BLaER1 (cell line): Measurements from ENCODE around the gene RCOR1.

ENCODE experiments used
- H3K27ac ChIP-seq: shearing (Covaris generic); formaldehyde crosslinking; 2 replicates; pipeline ENCODE4 v1.8.1; 2022
- H3K27me3 ChIP-seq: shearing (Covaris generic); formaldehyde crosslinking; 2 replicates; pipeline ENCODE4 v1.8.1; 2022
- H3K36me3 ChIP-seq: shearing (Covaris generic); formaldehyde crosslinking; 2 replicates; pipeline ENCODE4 v1.8.1; 2022
- H3K4me1 ChIP-seq: shearing (Covaris generic); formaldehyde crosslinking; 2 replicates; pipeline ENCODE4 v1.8.1; 2022
- H3K4me2 ChIP-seq: shearing (Covaris generic); formaldehyde crosslinking; 2 replicates; pipeline ENCODE4 v1.8.1; 2022
- H3K4me3 ChIP-seq: shearing (Covaris generic); formaldehyde crosslinking; 2 replicates; pipeline ENCODE4 v1.8.1; 2022
- H3K9ac ChIP-seq: shearing (Covaris generic); formaldehyde crosslinking; 2 replicates; pipeline ENCODE4 v1.8.1; 2022
- H3K9me3 ChIP-seq: shearing (Covaris generic); formaldehyde crosslinking; 2 replicates; pipeline ENCODE4 v1.8.1; 2022
- H4K20me1 ChIP-seq: shearing (Covaris generic); formaldehyde crosslinking; 2 replicates; pipeline ENCODE4 v1.8.1; 2022
- Cebpa-rat ChIP-seq: shearing (Covaris generic); IDR thresholded peaks from 2 replicates; pipeline ENCODE4 v1.8.1; 2022

The RCOR1 gene

DNA sequence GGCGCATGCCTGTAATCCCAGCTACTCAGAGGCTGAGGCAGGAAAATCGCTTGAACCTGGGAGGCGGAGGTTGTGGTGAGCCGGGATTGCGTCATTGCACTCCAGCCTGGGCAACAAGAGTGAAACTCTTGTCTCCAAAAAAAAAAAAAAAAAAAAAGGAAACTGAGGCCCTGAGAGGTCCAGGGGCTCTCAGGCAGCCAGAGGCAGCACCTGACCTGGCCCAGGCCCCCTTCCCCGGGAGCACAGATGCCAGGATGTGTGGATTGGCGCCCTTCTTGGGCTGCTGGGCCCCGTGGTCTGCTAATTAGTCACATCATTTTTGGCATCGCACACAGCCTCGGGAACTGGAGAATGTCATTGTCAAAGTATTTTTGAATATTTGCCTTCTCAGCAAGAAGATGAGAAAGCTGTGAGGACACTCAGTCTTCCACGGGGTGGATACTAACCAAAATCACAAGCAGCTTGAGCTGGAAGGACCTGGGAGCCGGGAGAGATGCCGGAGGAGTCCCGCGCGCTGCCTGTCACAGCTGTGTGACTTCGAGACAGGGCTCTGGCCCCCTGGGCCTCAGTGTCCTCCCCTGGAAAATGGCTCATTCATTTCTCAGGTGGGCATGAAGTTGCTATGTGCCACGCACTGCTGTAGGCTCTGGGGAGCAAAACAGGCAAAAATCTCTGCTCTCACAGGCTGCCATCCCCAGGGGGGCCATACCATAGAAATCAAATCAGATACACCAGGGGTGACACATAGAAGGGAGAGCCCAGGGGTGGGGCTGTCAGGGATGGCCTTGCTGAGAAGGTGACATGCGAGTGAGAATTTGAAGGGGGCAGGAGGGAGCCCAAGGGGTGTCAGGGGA is 12.5 kb upstream of the RCOR1 start:
- peak overlapping the region; percentile 64 for H3K9ac ChIP-seq
- H3K4me1 ChIP-seq, result peaks cover 57% of the 10 kb centered on the region
- H3K27me3 ChIP-seq, result no peaks in the 10 kb centered on the region
- H3K4me3 ChIP-seq, result peak overlapping the region; percentile 31; the same call in 1 of the 2 replicates
- H3K9me3 ChIP-seq, result no peaks in the 10 kb centered on the region
- no peaks in the 10 kb centered on the region for H3K36me3 ChIP-seq
- peak; percentile 71 for TF ChIP-seq Cebpa-rat
- peak overlapping the region; percentile 50 for H3K27ac ChIP-seq
- peak overlapping the region; percentile 79 for H3K4me2 ChIP-seq
- no peaks in the 10 kb centered on the region for H4K20me1 ChIP-seq

- Histone ChIP-seq H4K20me1 (no peaks in the 10 kb centered on the region), H3K4me2 (peak overlapping the region; percentile 79)
Observed at GRCh38 chr14:102580550-102581110, 11.8 kb upstream of the RCOR1 start.

GRCh38 chr14:102581193-102581592 is 11.3 kb upstream of the RCOR1 start:
- Histone ChIP-seq H3K27ac (no peak overlapping the region), H3K27me3 (no peaks in the 10 kb centered on the region), H3K9me3 (no peaks in the 10 kb centered on the region), H3K4me1 (peaks cover 70% of the 10 kb centered on the region), H3K4me2 (peak overlapping the region; percentile 79), H3K9ac (no peak overlapping the region), H3K36me3 (no peaks in the 10 kb centered on the region), H4K20me1 (no peaks in the 10 kb centered on the region), H3K4me3 (no peak overlapping the region)
- TF ChIP-seq Cebpa-rat, result no peak

More at GRCh38 chr14:102580550-102581110, 11.8 kb upstream of the RCOR1 start:
- H3K27ac ChIP-seq, result peak overlapping the region; percentile 50; the same call in 1 of the 2 replicates
- no peak for TF ChIP-seq Cebpa-rat
- H3K9ac ChIP-seq, result peak overlapping the region; percentile 64; the same call in 1 of the 2 replicates
- no peaks in the 10 kb centered on the region for H3K27me3 ChIP-seq
- no peak overlapping the region for H3K4me3 ChIP-seq
- H3K9me3 ChIP-seq, result no peaks in the 10 kb centered on the region
- peaks cover 64% of the 10 kb centered on the region for H3K4me1 ChIP-seq
- H3K36me3 ChIP-seq, result no peaks in the 10 kb centered on the region

DNA sequence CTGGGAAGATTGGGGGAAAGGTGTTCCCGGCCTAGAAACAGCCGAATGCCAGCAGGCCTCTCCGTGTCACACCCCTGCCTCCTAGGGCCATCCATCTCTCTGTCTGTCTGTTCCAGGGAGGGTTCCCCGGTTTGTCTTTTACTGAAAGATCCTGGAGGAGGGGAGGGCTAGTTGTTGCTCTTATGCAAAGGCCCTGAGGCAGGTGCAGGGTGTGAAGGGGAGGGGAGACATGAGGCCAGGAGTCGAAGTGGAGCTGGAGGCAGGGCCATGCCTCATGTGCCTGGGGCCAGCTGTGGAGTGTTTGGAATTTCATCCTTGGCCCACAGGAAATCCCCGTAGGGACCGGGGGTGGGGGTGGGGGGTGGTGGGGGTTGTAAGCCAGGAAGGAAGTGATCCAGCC is 8.7 kb upstream of the RCOR1 start:
- H3K36me3 ChIP-seq, result no peaks in the 10 kb centered on the region
- peaks cover 71% of the 10 kb centered on the region for H3K4me1 ChIP-seq
- no peaks in the 10 kb centered on the region for H4K20me1 ChIP-seq
- no peak overlapping the region for H3K27ac ChIP-seq
- no peak for TF ChIP-seq Cebpa-rat
- no peak overlapping the region for H3K9ac ChIP-seq
- peak overlapping the region; percentile 85; the same call in 1 of the 2 replicates for H3K4me2 ChIP-seq
- H3K9me3 ChIP-seq, result no peaks in the 10 kb centered on the region
- H3K27me3 ChIP-seq, result no peaks in the 10 kb centered on the region
- no peak overlapping the region for H3K4me3 ChIP-seq

DNA sequence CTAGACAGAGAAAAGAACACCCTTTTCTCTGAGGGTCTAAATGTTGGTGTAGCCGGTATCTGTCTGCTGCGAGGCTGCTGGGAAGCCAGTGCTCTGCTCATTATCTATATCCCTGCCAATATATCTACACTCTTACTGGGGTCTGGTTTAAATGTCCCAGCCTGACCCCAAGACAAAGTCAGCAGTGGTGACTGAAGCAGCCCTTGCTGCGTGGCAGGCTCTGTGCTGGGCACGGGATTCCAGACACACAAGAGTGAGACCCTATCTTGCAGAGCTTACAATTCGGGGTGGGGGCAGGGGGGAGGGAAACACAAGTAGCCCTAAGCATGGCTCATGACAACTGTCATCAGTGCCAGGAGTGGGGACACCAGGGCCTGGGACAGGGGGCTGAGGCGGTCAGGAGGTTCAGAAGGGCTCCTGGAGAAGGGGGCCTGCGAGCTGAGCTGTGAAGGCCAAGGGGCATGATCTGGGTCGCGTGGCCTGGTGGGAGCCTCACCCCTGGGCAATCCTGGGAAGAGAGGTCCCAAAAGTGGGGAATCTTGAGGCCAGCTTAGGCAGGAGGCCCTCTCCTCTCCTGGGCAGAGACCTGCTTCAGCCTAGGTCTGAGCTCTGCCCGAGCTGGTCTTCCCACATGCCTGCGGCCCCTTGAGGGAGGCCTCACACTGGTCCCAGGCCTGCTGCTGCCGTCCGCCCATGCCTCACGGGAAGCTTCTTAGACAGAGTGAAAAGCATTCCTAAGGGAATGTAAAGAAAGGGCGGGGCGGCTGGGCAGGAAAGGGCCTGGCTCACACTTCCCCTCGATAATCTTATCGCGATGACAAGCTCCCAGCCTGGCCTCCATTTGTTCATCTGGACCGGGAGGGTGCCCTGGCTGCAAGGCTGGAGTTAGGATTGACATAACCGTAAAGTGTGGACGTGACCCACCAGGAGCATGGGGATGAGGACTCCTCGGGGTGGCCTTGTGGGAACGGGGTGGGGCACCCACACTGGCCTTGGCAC is 7.3 kb upstream of the RCOR1 start:
- peaks cover 66% of the 10 kb centered on the region for H3K4me1 ChIP-seq
- H3K27me3 ChIP-seq, result no peaks in the 10 kb centered on the region
- TF ChIP-seq Cebpa-rat, result no peak
- H3K36me3 ChIP-seq, result no peaks in the 10 kb centered on the region
- H3K27ac ChIP-seq, result peak overlapping the region; percentile 79
- H3K4me2 ChIP-seq, result peak overlapping the region; percentile 85
- no peaks in the 10 kb centered on the region for H4K20me1 ChIP-seq
- H3K9ac ChIP-seq, result peak overlapping the region; percentile 57; the same call in 1 of the 2 replicates
- H3K9me3 ChIP-seq, result no peaks in the 10 kb centered on the region
- H3K4me3 ChIP-seq, result no peak overlapping the region

DNA sequence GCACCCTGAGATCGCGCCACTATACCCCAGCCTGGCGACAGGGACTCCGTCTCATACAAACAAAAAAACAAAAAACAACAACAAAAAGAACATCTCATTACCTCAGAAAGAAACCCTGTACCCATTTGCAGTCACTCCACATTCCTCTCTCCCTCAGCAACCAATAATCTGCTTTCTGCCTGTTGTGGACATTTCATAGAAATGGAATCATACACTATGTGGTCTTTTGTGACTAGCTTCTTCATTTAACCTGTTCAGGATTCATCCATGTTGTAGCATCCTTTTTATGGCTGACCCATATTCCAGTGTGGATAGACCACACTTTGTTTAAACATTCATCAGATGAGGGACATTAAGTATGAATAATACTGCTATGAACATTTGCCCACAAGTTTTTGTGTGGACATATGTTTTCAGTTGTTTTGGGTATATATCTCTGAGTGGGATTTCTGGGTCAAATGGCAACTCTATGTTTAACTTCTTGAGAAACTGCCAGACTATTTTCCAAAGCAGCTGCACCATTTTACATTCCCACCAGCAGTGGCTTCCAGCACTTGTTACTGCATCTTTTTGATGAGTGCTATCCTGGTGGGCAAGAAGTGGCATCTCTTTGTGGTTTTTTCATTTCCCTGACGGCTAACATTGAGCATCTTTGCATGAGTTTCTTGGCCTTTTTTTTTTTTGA is 5.9 kb upstream of the RCOR1 start:
- no peak for TF ChIP-seq Cebpa-rat
- H3K4me1 ChIP-seq, result peaks cover 63% of the 10 kb centered on the region
- no peak overlapping the region for H3K4me3 ChIP-seq
- H3K36me3 ChIP-seq, result no peaks in the 10 kb centered on the region
- peak overlapping the region; percentile 9; the same call in 1 of the 2 replicates for H3K27ac ChIP-seq
- H3K9ac ChIP-seq, result no peak overlapping the region
- no peaks in the 10 kb centered on the region for H4K20me1 ChIP-seq
- H3K4me2 ChIP-seq, result peak overlapping the region; percentile 85
- H3K9me3 ChIP-seq, result no peaks in the 10 kb centered on the region
- H3K27me3 ChIP-seq, result no peaks in the 10 kb centered on the region

DNA sequence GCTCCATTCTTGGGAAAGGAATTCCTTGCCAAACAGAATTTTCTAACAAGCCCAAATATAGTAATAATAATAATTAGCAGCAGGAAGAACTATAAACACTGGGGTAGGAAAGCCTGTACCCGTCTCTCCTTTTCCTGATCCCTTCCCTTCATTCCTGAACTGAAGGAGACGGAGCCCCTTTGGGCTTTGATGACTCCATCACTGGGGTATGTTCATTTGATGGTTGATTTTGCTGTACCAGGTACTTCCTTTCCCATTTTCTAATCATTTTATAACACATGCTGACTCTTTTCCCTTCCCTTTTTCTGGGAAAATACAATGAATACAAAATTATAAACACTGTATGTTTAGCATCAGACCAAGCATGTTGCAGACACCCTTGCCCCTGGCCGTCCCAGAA is 3.6 kb upstream of the RCOR1 start:
- peaks cover 59% of the 10 kb centered on the region for H3K4me1 ChIP-seq
- no peak overlapping the region for H3K4me2 ChIP-seq
- no peak overlapping the region for H3K27ac ChIP-seq
- H3K4me3 ChIP-seq, result no peak overlapping the region
- H3K9ac ChIP-seq, result no peak overlapping the region
- H4K20me1 ChIP-seq, result peaks cover 11% of the 10 kb centered on the region
- no peaks in the 10 kb centered on the region for H3K27me3 ChIP-seq
- no peaks in the 10 kb centered on the region for H3K9me3 ChIP-seq
- H3K36me3 ChIP-seq, result no peaks in the 10 kb centered on the region
- TF ChIP-seq Cebpa-rat, result no peak

GRCh38 chr14:102589761-102590290 is 2.6 kb upstream of the RCOR1 start:
- H3K27ac ChIP-seq, result peak overlapping the region; percentile 99
- H3K9ac ChIP-seq, result peak overlapping the region; percentile 5; the same call in 1 of the 2 replicates
- H3K36me3 ChIP-seq, result no peaks in the 10 kb centered on the region
- H3K4me1 ChIP-seq, result peaks cover 50% of the 10 kb centered on the region
- no peaks in the 10 kb centered on the region for H3K27me3 ChIP-seq
- peak overlapping the region; percentile 79 for H3K4me2 ChIP-seq
- H4K20me1 ChIP-seq, result peaks cover 21% of the 10 kb centered on the region
- no peak for TF ChIP-seq Cebpa-rat
- no peak overlapping the region for H3K4me3 ChIP-seq
- no peaks in the 10 kb centered on the region for H3K9me3 ChIP-seq
